ENCODE data around the gene ARID3B. TPM values are rescaled to one million over a fixed set of nuclear protein-coding genes. Genes with fewer than 3 reads are reported as not detected.

The ARID3B gene
- total RNA-seq, 8 experiments from 2014 or later = 1.1 to 22.6 (median 7.2) TPM

DNA sequence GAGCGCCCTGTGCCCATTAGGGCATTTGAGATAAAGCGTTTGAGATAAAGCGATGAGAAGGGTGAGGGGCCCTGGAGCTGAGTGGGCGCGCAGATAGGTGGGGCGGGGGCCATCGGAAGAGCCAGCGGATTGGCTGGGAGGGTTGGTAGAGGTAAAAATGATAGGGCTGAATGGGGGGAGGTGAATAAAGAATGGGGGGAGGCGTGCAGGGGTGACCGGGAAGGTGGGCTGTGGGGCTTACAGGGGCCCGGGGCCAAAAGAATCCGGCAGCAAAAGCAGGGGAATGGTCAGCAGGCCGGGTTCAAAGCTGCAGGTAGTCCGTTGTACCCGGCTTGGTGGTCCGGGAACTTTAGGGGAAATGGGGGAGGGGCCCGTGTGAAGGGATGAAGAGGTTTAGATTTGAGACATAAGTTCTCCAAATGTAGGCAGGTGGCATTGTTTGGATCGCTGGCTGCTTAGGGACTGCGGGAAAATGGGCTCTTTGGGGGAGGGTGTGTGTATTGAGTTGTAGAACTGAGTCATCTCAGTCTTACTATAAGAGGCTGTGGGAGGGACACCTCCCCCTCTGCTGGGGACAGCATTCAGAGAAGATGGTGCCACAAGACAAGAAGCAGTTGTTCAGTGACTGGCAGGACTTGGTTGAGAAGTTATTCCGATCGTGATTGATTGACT is 610 bp downstream of the ARID3B start:
- peak overlapping the region; percentile 76 to 80 for H3K27ac ChIP-seq
- H3K4me1 ChIP-seq (replicated peaks in 1 of 2) = peaks cover 30 to 32% of the 10 kb centered on the region in 2 donors
- peak in 7 of 8 experiments; percentile 2 to 42 (median 25) for ATAC-seq (replicated peaks in 6 of 8)
- in situ Hi-C loops (cut with MboI; ENCODE audit: low pct_unique_long_range_greater_than_20kb in 2 of 9, low sequenced_read_pairs in 9 of 9, unreplicated experiment in 9 of 9) = no loop called here
- peak overlapping the region; percentile 90 to 100 (median 96) for H3K4me3 ChIP-seq
- 0 to 67% (median 6%) methylated on average over 1 to 6 of the region's 21 CpGs; no CpG with 5 or more reads in 2 of the 10 experiments for WGBS, 10 experiments

DNA sequence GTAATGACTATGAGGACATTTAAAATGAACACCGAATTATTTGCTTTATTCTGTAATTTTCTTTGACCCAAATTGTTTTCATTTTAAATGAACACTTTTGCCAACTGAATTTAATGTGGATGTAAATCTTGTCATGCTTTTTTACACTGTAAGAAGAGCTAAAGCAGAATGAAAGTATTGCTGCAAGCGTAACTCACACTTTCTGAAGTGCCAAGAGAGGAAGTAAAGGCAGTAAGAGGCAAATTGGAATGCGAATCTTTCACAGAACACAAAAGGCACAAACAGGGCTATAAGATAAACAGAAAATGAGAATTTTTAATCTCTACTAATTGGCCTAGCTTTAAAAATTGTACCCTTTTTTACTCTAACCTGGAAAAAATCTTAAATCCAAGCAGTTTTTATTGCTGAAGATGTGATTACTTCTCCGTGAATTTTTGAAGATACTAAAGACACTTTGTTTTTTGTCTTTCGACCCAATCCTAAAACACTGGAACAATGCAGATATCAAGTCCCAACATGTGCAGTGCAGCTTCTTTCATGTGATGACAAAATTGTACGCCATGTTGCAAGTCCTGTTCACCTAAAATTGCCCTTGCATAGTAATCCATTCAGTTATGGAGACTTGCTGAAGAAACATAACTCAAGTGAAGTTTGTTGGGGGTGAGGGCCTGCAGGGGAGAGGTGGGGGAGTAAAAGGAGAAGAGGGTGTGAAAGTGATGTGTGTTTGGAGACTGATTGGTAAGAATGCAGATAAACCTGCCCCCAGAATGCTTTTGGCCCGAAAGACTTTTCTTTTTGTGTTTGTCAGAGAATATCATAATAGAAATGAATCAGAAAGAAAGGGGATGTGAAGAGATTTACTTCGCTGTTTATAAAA is 1.4 kb downstream of the ARID3B start:
- Histone ChIP-seq H3K27ac (no peak overlapping the region), H3K4me1 (replicated peaks in 1 of 2) (peaks cover 31 to 40% of the 10 kb centered on the region in 2 donors), H3K4me3 (peak overlapping the region; percentile 90 to 100 (median 96))
- WGBS, 10 experiments = 17 to 66% (median 46%) methylated on average over 3 to 8 of the region's 8 CpGs
- in situ Hi-C loops (cut with MboI; ENCODE audit: low pct_unique_long_range_greater_than_20kb in 2 of 9, low sequenced_read_pairs in 9 of 9, unreplicated experiment in 9 of 9) = no loop called here
- ATAC-seq (replicated peaks in 6 of 8) = no peak

DNA sequence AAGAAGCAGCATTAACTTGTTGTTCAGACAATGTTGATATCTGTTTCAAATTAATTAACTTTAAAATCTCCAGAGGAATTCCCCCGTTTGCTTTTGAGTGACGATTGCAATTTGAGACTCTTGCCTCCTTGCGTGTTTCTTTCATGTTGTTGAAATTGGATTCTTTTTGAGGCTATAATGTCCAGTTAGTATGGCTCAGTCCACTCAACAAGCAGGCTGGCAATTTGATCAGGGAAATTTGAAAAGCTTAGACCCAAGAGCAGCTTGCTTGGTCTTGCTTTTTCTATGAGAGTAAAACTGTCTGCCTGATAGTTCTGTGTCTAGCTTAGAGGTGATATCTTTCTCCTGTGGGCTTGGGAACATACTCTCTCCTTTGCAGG is 2.0 kb downstream of the ARID3B start:
- 11 to 56% (median 46%) methylated on average over 1 to 3 of the region's 3 CpGs; no CpG with 5 or more reads in 1 of the 10 experiments for WGBS, 10 experiments
- Histone ChIP-seq H3K27ac (no peak overlapping the region), H3K4me1 (replicated peaks in 1 of 2) (peaks cover 34 to 46% of the 10 kb centered on the region in 2 donors), H3K4me3 (no peak overlapping the region)
- ATAC-seq (replicated peaks in 6 of 8) = no peak
- in situ Hi-C loops (cut with MboI; ENCODE audit: low pct_unique_long_range_greater_than_20kb in 2 of 9, low sequenced_read_pairs in 9 of 9, unreplicated experiment in 9 of 9) = no loop called here

DNA sequence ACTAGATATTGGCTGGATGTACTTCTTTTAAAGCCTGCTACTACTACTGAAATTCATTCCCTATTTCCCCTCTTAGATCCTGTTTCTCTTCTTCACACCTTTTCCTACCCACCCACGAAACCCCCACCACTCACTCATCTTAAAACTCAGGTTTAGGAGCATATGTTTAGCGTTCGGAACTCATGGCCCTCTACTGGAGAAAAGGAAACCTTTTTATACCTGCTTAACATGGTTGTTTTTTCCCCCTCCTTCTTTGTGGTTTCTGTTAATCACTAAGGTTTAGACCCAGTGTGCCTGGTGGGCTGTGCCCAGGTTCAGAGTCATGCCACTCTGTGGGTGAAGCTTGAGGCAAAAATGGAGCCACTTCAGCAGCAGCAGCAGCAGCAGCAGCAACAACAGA is 2.6 kb downstream of the ARID3B start:
- H3K27ac ChIP-seq = no peak overlapping the region
- WGBS, 10 experiments = 30 to 92% (median 68%) methylated on average over 1 to 3 of the region's 3 CpGs; no CpG with 5 or more reads in 2 of the 10 experiments
- peaks cover 40 to 52% of the 10 kb centered on the region in 2 donors for H3K4me1 ChIP-seq (replicated peaks in 1 of 2)
- ATAC-seq (replicated peaks in 6 of 8) = no peak
- H3K4me3 ChIP-seq = no peak overlapping the region
- in situ Hi-C loops (cut with MboI; ENCODE audit: low pct_unique_long_range_greater_than_20kb in 2 of 9, low sequenced_read_pairs in 9 of 9, unreplicated experiment in 9 of 9) = no loop called here

DNA sequence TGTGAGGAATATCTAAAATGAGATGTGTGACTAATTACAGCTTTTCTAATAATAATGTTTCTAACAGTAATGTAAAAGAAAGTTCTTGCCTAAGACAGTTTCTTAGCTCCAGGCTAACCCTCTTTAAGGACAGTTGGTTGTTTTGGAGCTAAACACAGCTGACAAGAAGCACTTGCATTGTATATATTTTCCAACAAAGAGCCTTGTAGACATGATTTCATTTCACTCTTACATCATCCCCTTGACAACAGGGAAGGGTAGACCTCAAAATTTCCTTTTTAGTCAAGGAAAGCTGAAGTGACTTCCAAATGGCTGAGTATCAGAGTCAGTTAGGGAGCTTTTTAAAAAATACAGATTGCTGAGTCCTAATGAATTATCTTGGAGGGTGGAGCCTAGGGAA is 4.1 kb downstream of the ARID3B start:
- H3K27ac ChIP-seq = no peak overlapping the region
- peaks cover 39 to 66% of the 10 kb centered on the region in 2 donors for H3K4me1 ChIP-seq (replicated peaks in 1 of 2)
- in situ Hi-C loops (cut with MboI; ENCODE audit: low pct_unique_long_range_greater_than_20kb in 2 of 9, low sequenced_read_pairs in 9 of 9, unreplicated experiment in 9 of 9) = no loop called here
- ATAC-seq (replicated peaks in 6 of 8) = no peak
- no peak overlapping the region for H3K4me3 ChIP-seq

DNA sequence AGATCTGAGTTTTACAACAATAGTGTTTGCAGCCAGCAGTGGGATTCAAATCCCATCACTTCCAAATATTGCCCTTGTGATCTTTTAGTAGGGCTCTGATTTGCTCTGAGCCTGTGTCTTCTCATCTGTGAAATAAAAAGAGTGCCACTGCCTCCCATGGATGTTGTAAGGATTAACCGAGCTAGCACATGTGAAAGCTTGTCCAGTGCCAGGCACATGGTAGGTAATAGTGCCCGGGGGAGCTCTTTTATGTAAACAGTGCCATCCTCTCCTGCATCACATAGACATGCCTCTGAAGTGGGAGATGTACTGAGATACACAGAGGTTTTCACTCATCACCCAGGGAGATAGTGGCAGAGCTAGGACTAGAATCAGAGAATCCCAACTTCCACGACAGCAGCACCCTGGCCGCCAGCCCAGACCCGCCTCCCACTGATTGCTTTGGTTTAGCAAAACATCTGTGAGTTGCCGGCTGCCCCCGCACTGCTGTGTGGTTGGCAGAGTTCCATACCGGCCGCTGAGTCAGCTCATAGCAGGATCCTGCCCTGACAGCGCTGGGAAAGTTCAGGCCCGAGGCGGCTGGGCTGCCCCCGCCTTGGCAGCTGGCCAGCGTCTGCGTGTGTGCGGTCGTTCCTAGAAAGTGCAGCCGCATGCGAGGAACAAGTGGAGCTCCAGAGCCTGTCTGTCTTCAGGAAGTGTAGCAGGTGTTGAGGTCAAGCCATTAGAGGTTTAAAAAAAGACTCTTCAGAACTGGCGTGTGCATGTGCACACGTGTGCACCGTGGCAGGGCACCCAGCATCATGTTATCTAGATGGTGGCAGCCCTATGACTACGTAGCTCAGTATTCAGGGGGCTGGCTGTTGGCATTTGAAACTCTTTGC is 5.0 kb downstream of the ARID3B start:
- WGBS, 10 experiments = 0 to 43% (median 11%) methylated on average over 1 to 13 of the region's 23 CpGs; no CpG with 5 or more reads in 4 of the 10 experiments
- peak overlapping the region in 1 of 5 donors; percentile 4 for H3K4me3 ChIP-seq
- in situ Hi-C loops (cut with MboI; ENCODE audit: low pct_unique_long_range_greater_than_20kb in 2 of 9, low sequenced_read_pairs in 9 of 9, unreplicated experiment in 9 of 9) = no loop called here
- peak overlapping the region in 1 of 2 donors; percentile 21 for H3K27ac ChIP-seq
- H3K4me1 ChIP-seq (replicated peaks in 1 of 2) = peaks cover 39 to 66% of the 10 kb centered on the region in 2 donors
- peak; percentile 85 to 96 (median 90) for ATAC-seq (replicated peaks in 6 of 8)

DNA sequence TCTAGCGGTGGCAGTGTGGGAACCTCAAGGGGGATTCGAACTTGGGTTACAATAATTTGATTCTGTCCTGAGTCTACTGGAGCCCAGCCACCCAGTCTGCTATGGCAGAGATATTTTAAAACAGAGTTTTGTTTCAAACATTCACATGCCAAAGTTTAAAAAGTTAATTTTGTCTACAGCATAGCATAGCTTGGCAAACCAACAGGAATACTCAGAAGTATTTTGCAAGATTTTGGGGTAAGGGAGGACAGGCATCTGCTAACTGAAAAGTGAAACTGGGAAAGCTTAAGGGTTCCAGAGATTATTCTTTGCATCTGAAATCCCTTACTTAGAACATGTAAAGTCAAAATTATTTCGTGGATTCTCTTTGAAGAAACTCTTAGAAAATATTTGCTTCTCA is 6.6 kb downstream of the ARID3B start:
- 40 to 100% (median 74%) methylated on average over 1 to 3 of the region's 3 CpGs for WGBS, 10 experiments
- H3K27ac ChIP-seq = no peak overlapping the region
- in situ Hi-C loops (cut with MboI; ENCODE audit: low pct_unique_long_range_greater_than_20kb in 2 of 9, low sequenced_read_pairs in 9 of 9, unreplicated experiment in 9 of 9) = no loop called here

DNA sequence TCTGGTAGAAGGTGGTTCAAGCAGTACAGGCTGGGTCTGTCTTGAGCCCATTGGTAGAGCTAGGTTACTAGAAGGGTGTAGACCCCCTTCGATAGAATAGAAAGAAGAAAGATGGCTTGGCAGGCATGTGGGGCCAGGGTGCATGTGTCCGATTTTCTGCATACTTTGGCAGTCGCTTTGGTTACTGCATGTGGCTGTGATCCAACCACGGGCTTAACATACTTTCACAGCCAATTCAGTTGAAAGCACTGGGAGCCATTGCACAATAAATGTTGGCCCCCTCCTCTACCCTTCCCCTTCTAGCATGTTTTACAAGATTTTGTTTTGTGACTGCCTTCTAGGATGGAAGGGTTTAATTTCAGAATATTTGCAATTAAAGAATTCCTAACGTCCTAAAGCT is 7.2 kb downstream of the ARID3B start:
- Histone ChIP-seq H3K4me3 (no peak overlapping the region), H3K4me1 (replicated peaks in 1 of 2) (peaks cover 28 to 54% of the 10 kb centered on the region in 2 donors), H3K27ac (peak overlapping the region in 1 of 2 donors; percentile 44)
- ATAC-seq (replicated peaks in 6 of 8) = peak in 3 of 8 experiments; percentile 2 to 45 (median 4)
- in situ Hi-C loops (cut with MboI; ENCODE audit: low pct_unique_long_range_greater_than_20kb in 2 of 9, low sequenced_read_pairs in 9 of 9, unreplicated experiment in 9 of 9) = no loop called here
- WGBS, 10 experiments = 15 to 100% (median 42%) methylated on average over 1 to 5 of the region's 5 CpGs; no CpG with 5 or more reads in 3 of the 10 experiments

More for the DNA sequence above, 6.6 kb downstream of the ARID3B start:
- Histone ChIP-seq H3K4me3 (no peak overlapping the region), H3K4me1 (replicated peaks in 1 of 2) (peaks cover 32 to 60% of the 10 kb centered on the region in 2 donors)
- ATAC-seq (replicated peaks in 6 of 8) = no peak

DNA sequence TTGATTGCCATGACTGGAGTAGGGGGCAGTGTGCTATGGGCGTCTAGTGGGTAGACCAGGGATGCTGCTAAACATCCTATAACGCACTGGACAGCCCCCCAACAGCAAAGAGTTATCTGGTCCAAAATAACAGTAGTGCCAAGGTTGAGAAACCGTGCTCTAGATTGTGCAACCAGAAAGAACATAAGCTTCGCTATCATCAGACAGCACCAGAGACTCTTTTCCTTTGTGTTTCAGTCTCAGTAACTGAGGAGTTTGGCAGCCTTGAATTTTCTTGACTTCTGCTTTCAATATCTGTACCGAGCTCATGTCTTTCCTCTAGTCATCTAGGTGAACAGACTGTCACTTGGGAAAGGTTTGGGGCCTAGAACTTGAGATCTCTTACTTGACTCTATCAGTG is 8.8 kb downstream of the ARID3B start:
- peaks cover 26 to 48% of the 10 kb centered on the region in 2 donors for H3K4me1 ChIP-seq (replicated peaks in 1 of 2)
- no peak for ATAC-seq (replicated peaks in 6 of 8)
- in situ Hi-C loops (cut with MboI; ENCODE audit: low pct_unique_long_range_greater_than_20kb in 2 of 9, low sequenced_read_pairs in 9 of 9, unreplicated experiment in 9 of 9) = no loop called here
- no peak overlapping the region for H3K27ac ChIP-seq
- no peak overlapping the region for H3K4me3 ChIP-seq
- 86 to 100% (median 92%) methylated on average over 1 to 5 of the region's 5 CpGs; no CpG with 5 or more reads in 1 of the 10 experiments for WGBS, 10 experiments

DNA sequence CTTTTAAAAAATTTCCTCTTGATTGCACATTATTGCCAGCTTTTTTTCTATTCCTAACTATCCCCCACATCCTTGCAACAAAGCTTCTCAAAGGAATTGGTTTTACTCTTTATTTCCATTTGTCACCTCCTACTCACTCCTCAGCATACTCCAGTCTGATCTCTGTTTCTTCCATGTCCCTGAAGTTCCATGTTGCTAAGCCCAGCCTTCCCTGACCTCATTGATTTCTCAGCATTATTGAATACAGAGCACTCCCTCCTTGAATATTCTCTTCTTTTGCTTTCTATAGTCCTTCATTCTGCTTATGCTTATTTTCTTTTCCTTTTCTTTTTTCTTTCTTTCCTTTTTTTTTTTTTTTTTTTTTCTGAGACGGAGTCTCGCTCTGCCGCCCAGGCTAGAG is 10.7 kb downstream of the ARID3B start:
- Histone ChIP-seq H3K27ac (no peak overlapping the region), H3K4me1 (replicated peaks in 1 of 2) (peaks cover 11 to 33% of the 10 kb centered on the region in 2 donors), H3K4me3 (no peak overlapping the region)
- peak in 2 of 8 experiments; percentile 60 to 76 for ATAC-seq (replicated peaks in 6 of 8)
- WGBS, 10 experiments = 92 to 100% (median 94%) methylated on average over 1 to 3 of the region's 3 CpGs; no CpG with 5 or more reads in 4 of the 10 experiments
- in situ Hi-C loops (cut with MboI; ENCODE audit: low pct_unique_long_range_greater_than_20kb in 2 of 9, low sequenced_read_pairs in 9 of 9, unreplicated experiment in 9 of 9) = no loop called here

DNA sequence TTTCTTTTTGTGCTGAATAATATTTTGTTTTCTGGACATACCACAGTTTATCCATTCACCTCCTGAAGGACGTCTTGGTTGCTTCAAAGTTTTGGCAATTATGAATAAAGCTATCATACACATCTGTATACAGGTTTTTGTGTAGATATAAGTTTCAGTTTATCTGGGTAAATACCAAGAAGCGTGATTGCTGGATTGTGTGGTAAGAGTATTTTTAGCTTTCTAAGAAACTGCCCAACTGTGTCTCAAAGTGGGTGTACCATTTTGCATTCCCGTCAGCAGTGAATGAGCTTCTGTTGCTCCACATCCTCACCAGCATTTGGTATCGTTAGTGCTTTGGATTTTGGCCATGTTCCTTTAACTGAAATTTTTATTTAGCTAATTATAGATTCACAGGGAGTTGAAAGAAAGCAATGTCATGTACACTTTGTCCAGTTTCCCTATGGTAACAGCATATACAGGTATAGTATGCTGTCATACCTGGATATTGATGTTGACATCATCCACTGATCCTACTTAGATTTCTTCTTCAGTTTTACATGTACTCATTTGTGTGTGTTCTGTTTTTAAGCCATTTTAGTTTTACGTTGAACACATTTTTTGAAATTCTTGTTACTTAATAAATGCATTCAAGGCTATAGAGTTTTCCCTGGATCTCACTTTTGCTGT is 11.9 kb downstream of the ARID3B start:
- Histone ChIP-seq H3K4me1 (replicated peaks in 1 of 2) (peaks cover 8 to 21% of the 10 kb centered on the region in 2 donors), H3K27ac (no peak overlapping the region), H3K4me3 (no peak overlapping the region)
- 69 to 100% (median 91%) methylated on average over 2 to 5 of the region's 5 CpGs; no CpG with 5 or more reads in 1 of the 10 experiments for WGBS, 10 experiments
- in situ Hi-C loops (cut with MboI; ENCODE audit: low pct_unique_long_range_greater_than_20kb in 2 of 9, low sequenced_read_pairs in 9 of 9, unreplicated experiment in 9 of 9) = no loop called here
- no peak for ATAC-seq (replicated peaks in 6 of 8)

DNA sequence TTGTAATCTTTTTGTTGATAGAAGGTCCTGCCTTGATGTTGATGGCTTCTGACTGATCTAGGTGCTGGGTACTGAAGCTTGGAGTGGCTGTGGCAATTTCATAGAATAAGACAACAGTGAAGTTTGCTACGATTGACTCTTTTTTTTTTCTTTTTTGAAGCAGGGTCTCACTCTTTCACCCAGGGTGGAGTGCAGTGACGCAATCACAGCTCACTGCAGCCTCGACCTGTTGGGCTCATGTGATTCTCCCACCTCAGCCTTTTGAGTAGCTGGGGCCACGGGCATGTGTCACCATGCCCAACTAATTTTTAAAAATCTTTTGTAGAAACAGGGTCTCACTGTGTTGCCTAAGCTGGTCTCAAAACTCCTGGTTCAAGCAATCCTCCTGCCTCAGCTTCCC is 14.2 kb downstream of the ARID3B start:
- H3K27ac ChIP-seq = no peak overlapping the region

More for the DNA sequence above, 14.2 kb downstream of the ARID3B start:
- WGBS, 10 experiments = 64 to 100% (median 89%) methylated on average over 1 to 4 of the region's 4 CpGs; no CpG with 5 or more reads in 1 of the 10 experiments
- Histone ChIP-seq H3K4me1 (replicated peaks in 1 of 2) (no peaks in the 10 kb centered on the region), H3K4me3 (no peak overlapping the region)
- ATAC-seq (replicated peaks in 6 of 8) = no peak
- in situ Hi-C loops (cut with MboI; ENCODE audit: low pct_unique_long_range_greater_than_20kb in 2 of 9, low sequenced_read_pairs in 9 of 9, unreplicated experiment in 9 of 9) = no loop called here
